Left cardiac atrium (tissue), 4 donors: ENCODE data around the gene OCEL1. TPM values are rescaled to one million over a fixed set of nuclear protein-coding genes. Genes with fewer than 3 reads are reported as not detected.
"Not testable (repeated sequence)": the region's sequence is repeated elsewhere in the genome, so short reads cannot be mapped to it uniquely, and the experiment has no call there.

ENCODE experiments used
- ATAC-seq, 2 donors: fragments of 200-7000 bp; cut with Tn5 transposase; one replicate each; pipeline ENCODE4 v1.9.1; 2020; ENCODE audit warnings: mild to moderate bottlenecking in 2 of 2, moderate library complexity in 2 of 2
- DNase-seq: peaks from one replicate; pipeline ENCODE4 v3.0.0-alpha.2; 2020
- intact Hi-C, 2 donors: fragments of 100-400 bp; cut with DNase I; formaldehyde crosslinking; loops; one replicate each; pipeline versions ENCODE4 v1.14.1 to v1.15.1; 2022 to 2023
- total RNA-seq, 2 donors: library from RNA; stranded (reverse); fragmentation: NEBNext Ultra II Directional; extraction: Animal tissue kit (Norgen Biotek cat#: 25700); gene quantifications; one replicate each; pipeline ENCODE4 v1.2.1, GENCODE V29; 2021
- donor health status: DM: no; HTN: yes; CAD: no.
- donor health status: DM: no; HTN: yes; CAD: no; lungs with severe emphysema.
- donor health status: DM: yes; HTN: yes; CAD: no.
- donor health status: Dilated cardiomyopathy.

Gene OCEL1
- total RNA-seq, 2 donors from 2014 or later = 18.7 to 25.3 TPM

- ATAC-seq (no peak), DNase-seq (no peak)
- intact Hi-C loops = no loop called here
Observed at GRCh38 chr19:17249887-17250548, 24.0 kb downstream of the OCEL1 start.

- ATAC-seq = no peak
- intact Hi-C loops = no loop called here
- no peak for DNase-seq
Observed at GRCh38 chr19:17254636-17255035, 28.6 kb downstream of the OCEL1 start.

- ATAC-seq = no peak
- intact Hi-C loops = no loop called here
- DNase-seq = no peak
Observed at GRCh38 chr19:17255150-17255621, 29.2 kb downstream of the OCEL1 start.

- ATAC-seq = no peak
- intact Hi-C loops = no loop called here
- no peak for DNase-seq
Observed at GRCh38 chr19:17256130-17256529, 30.1 kb downstream of the OCEL1 start.

- DNase-seq = no peak
- intact Hi-C loops = no loop called here
Observed at GRCh38 chr19:17259118-17259780, 33.2 kb downstream of the OCEL1 start.

GRCh38 chr19:17259934-17260333 lies 33.9 kb downstream of the OCEL1 start:
- intact Hi-C loops = no loop called here
- no peak for DNase-seq
- ATAC-seq = no peak

More at GRCh38 chr19:17259118-17259780, 33.2 kb downstream of the OCEL1 start:
- no peak for ATAC-seq

GRCh38 chr19:17260842-17261325 lies 34.9 kb downstream of the OCEL1 start:
- peak; percentile 81 to 83 for ATAC-seq
- intact Hi-C loops = no loop called here
- peak; percentile 77 for DNase-seq

GRCh38 chr19:17262557-17262956 lies 36.5 kb downstream of the OCEL1 start:
- DNase-seq = no peak
- intact Hi-C loops = no loop called here
- no peak for ATAC-seq

GRCh38 chr19:17263712-17264640 lies 38.0 kb downstream of the OCEL1 start:
- DNase-seq (no peak), ATAC-seq (no peak)
- intact Hi-C loops = no loop called here

GRCh38 chr19:17264641-17264979 lies 38.6 kb downstream of the OCEL1 start, which contains the start of gene USHBP1:
TSS of gene USHBP1 (minus strand) at chr19:17264745. CDS start at chr19:17264299, 446 bp downstream.
- intact Hi-C loops = no loop called here
- peak; percentile 69 for DNase-seq
- no peak for ATAC-seq

GRCh38 chr19:17266026-17266425 lies 40.0 kb downstream of the OCEL1 start:
- intact Hi-C loops = no loop called here
- ATAC-seq = no peak
- DNase-seq = no peak

- no peak for ATAC-seq
- DNase-seq = no peak
- intact Hi-C loops = no loop called here
Observed at GRCh38 chr19:17266589-17266974, 40.6 kb downstream of the OCEL1 start.

GRCh38 chr19:17266975-17267788 lies 41.2 kb downstream of the OCEL1 start, which contains the start of gene BABAM1:
TSS of gene BABAM1 (plus strand) at chr19:17267443. CDS start at chr19:17268807, 1,364 bp downstream.
- intact Hi-C loops = no loop called here
- ATAC-seq (peak; percentile 98), DNase-seq (peak; percentile 95)

GRCh38 chr19:17268754-17269153 lies 42.7 kb downstream of the OCEL1 start:
- no peak for DNase-seq
- ATAC-seq = no peak
- intact Hi-C loops = no loop called here

- ATAC-seq, DNase-seq, intact Hi-C loops: not testable (repeated sequence)
Observed at GRCh38 chr19:17274892-17275291, 48.9 kb downstream of the OCEL1 start.

- ATAC-seq = no peak
- intact Hi-C loops = no loop called here
- no peak for DNase-seq
Observed at GRCh38 chr19:17275441-17276175, 49.6 kb downstream of the OCEL1 start.
